Hippocampal formation (tissue), 2 donors: ENCODE results near the gene PDZD2.
"Not testable (repeated sequence)": the region's sequence is repeated elsewhere in the genome, so short reads cannot be mapped to it uniquely, and the experiment has no call there.

Experiments used
- DNase-seq, 2 donors: peaks; one replicate each; lab custom pipeline; 2025; lab: John Stamatoyannopoulos, UW

Gene PDZD2

DNA sequence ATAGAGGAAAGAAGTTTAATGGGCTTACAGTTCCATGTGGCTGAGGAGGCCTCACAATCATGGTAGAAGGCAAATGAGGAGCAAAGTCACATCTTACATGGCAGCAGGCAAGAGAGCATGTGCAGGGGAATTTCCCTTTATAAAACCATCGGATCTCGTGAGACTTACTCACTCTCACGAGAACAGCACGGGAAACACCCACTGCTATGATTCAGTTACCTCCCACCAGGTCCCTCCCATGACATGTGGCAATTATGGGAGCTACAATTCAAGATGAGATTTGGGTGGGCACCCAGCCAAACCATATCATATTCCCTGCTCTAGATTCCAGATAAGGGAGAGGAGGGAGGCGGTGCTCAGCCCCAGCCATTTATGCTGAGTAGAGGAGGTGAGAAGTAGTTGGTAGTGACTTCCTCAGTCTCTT lies 336.3 kb downstream of the PDZD2 start:
- not testable (repeated sequence) for DNase-seq

- no peak for DNase-seq
These were observed 337.2 kb downstream of the PDZD2 start for GRCh38 chr5:31976169-31976568.

- no peak for DNase-seq
These were observed 342.5 kb downstream of the PDZD2 start for GRCh38 chr5:31981361-31981945.

- no peak for DNase-seq
These were observed 343.1 kb downstream of the PDZD2 start for GRCh38 chr5:31982027-31982426.

DNA sequence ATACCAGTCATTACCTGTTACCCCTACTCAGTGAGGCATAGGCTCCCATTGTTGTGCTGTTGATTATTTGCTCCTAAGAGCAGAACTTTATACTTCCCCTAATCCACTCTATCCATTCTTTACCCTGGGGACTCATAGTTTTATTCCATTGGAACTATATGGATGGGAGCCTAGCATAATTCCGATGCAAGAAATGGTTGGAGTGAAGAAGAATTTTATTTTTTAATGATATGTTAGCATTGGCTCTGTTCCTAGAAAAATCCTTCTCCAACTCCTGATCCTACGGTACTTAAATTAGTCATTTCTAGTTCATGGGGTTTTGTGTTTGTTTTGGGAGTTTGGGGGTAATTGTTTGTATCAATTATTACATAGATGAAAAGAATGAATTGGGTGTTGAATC lies 343.7 kb downstream of the PDZD2 start:
- no peak for DNase-seq

DNA sequence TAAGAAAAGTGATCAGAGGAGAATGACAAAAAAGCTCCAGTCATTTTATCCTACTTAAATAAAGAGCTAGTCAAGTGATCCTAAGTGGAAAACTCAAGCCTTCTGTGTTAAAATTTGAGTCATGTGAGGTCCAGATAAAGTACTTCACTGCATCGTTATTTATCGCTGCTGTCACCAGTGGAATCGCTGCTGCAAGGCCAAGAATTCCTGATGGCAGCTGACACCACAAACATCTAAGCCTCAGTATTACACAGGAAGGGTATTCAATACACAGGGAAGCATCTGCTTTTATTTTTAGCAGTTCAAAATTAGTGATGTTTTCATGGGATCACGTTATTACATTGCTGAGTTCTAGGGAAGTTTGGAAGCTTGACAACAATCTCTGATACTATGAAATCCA lies 344.9 kb downstream of the PDZD2 start:
- no peak for DNase-seq

DNA sequence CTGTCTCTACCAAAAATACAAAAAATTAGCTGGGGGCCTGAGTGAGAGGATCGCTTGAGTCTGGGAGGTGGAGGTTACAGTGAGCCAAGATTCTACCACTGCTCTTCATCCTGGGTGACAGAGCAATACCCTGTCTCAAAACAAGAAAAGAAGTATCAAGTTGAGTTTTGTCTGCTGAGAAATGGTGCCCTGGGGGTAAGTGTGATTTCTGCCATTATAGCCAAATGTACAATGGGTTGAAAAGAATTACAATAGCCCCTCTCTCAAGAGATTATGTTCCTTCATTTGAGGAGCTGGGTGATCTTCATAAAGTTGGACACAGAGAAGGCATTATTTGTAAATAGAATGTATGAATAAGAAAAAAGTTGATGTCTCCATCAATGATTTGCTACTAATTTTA lies 345.8 kb downstream of the PDZD2 start:
- no peak for DNase-seq

- no peak for DNase-seq
These were observed 347.2 kb downstream of the PDZD2 start for GRCh38 chr5:31986101-31986500.

DNA sequence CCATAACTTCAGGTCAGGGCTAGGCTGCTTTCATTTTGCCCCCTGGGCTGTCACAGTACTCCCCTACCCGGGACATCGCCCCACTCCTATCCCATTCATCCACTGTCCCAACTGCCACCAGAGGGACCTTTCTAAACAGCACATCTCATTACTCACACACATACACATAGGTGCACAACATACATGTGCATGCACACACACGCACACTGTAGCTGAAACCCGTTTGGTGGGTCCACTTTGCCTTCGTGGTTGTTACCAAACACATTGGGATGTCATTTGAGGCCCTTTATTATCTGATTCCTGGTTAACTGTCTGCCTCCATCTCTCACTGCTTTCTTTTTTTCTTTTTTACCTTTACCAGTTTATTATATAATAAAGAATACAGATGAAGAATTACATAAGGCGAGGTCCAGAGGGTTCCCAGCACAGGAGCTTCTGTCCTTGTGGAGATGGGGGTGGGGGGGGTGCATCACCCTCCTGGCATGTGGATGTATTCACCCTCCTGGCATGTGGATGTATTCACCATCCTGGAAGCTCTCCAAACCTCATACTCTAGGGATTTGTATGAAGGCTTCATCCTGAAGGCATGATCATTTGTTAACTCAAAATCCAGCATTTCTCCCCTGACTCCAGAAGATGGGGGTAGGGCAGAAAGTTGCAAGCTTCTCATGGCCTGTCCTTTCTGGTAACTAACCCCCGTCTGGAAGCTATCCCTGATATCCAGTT lies 349.2 kb downstream of the PDZD2 start:
- DNase-seq, result no peak

DNA sequence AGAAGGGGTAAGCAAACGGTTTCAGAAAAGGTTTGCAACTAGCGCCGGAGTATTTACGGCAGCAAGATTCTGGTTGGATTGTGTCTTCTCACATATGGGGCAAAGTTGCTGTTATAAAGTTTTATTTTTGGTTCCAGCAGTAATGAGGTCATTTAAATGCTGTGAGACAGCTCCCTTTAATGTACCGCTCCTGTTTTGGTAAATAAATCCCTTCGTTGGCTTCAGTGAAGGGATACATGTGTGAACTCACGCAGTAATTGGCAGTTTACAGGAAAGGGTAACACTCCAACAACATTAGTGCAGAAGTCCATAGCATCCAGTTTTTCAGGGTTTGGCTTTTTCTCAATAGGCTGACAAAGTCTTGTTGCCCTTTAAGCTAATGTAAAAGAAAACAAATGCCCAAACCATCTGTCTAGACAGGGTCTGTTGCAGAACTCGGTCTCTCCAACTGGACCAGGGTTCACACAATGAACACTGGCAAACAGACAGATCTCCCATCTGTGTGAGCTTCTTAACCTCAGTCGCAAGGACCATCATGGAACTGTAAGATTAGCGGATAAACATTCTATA lies 351.2 kb downstream of the PDZD2 start:
- DNase-seq, result no peak

DNA sequence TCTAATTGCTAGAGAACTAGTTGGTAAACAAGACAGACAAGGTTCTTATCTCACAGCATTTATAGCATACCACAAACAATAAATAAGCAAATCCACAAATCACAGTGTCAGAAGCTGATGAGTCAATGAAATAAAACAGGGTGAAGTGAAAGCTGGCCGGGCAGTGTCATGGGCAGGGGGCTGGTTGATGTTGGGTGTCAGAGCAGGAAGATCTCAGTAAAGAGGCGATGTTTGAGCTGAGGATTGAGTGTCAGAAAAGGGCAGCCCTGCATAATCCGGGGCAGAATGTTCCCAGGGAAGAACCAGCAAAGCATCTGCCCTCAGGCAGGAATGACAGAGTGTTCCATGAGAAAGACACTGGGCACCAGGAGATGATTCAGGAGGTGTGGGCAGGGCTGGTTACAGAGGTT lies 351.8 kb downstream of the PDZD2 start:
- DNase-seq, result no peak

DNA sequence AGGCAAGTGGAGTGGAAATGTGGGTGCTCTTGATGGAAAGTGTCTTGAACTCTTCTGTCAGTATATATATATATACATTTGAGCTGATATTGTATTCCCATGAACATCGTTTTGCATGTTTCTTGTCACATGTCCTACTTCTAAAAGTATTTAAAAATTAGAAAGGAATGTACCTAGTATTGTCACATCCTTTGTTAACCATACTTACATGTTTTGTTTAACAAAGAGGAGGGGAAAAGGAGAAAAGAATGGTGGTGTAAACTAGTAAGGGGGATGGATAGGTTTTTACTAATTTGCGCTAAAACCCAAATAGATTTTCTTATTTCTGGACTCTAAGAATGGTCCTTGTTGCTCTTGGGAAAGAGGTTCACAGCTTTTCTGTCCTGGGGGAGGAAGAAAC lies 353.4 kb downstream of the PDZD2 start:
- no peak for DNase-seq

GRCh38 chr5:31993165-31993961 lies 354.4 kb downstream of the PDZD2 start:
- no peak for DNase-seq

DNA sequence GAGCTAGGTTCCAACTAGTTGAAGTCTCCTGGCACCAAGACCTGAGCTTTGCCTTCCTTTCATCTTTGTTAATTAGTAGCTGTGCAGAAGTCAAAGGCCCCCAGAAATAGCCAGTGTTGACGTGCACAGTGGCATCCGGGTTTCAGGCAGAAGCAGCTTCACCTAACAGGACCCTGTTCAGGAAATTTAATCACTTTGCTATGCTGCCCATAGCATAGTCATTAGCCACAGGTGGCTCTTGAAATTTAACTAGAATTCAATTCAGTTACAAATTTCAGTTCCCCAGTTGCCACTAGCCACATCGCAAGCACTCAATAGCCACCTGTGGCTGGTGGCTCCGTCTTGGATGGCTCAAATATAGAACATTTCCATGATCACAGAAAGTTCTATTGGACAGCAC lies 356.1 kb downstream of the PDZD2 start:
- DNase-seq, result no peak

- DNase-seq, result no peak
These were observed 356.8 kb downstream of the PDZD2 start for GRCh38 chr5:31995714-31996113.

DNA sequence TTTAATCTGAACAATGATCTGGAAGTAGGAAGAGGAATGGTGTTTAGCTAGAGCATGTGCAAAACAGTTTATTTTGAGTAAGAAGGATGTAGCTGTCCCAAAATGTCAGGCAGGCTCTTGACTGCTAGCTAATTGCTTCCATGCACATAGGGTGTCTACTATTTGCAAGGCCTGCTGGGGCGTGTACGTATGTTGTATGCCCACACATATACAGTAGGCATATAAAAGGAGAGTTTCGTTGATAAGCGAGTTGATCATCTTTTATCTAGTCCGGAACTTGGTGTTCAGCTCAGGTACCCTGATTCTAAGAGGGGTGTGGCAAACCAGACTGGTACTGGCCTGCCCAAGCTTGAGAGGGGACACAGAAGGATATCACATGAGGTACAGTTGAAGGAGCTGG lies 358.0 kb downstream of the PDZD2 start:
- no peak for DNase-seq

DNA sequence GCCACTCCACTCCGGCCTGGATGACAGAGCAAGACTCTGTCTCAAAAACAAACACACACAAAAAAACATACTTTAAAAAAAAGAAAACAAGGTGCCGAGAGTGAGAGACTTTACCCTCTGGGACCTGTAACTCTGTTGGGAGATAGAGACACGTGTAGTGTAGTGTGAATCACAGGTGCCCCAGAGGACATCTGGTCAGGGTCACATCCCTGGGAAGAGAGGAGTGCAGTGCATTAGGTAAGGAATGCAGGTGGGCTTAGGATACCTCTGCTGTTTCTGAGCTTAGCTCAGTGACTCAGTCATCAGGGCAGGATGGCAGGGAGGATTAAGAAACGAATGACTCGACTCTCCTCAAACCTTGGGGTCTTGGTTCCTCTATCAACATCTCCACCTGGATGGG lies 360.5 kb downstream of the PDZD2 start:
- no peak for DNase-seq

- no peak for DNase-seq
These were observed 361.8 kb downstream of the PDZD2 start for GRCh38 chr5:32000731-32001130.

DNA sequence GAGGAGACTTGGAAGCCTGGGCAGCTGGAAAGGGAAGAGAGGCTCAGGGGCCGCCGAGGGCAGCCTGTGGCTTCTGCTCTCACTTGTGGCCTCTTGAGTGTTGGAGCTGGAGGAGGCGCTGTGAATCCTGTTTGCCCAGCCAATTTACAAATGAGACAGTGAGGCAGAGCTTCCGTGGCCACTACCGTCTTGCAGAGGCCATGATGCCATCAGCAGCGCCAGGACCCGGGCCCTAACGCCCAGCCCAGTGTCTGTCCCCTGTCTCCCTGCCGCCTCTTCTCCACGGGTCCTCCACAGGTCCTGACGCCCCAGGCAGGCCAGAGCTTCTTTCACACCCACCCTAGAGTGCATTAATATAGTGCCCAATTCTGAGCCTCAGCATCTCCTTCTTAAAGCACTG lies 362.4 kb downstream of the PDZD2 start:
- DNase-seq, result no peak

DNA sequence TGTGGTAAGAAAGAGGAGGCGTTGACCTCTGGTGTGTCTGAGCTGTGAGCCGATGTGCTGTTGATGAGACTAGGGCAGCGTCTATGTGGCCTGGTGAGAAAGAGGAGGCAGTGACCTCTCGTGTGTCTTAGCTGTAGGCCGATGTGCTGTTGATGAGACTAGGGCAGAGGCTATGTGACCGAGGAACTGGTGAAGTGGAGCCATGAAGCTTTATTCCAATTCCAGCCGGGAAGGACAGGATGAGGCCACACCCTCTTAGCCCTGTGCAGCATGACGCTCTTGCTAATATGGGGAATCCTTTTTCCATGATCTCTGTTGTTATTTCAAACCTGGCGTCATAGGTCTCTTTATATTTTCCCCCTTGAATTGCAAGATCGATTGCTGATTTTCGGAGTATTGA lies 362.8 kb downstream of the PDZD2 start:
- DNase-seq, result no peak

- no peak for DNase-seq
These were observed 363.8 kb downstream of the PDZD2 start for GRCh38 chr5:32002755-32003154.

GRCh38 chr5:32003981-32004380 lies 365.1 kb downstream of the PDZD2 start:
- no peak for DNase-seq

DNA sequence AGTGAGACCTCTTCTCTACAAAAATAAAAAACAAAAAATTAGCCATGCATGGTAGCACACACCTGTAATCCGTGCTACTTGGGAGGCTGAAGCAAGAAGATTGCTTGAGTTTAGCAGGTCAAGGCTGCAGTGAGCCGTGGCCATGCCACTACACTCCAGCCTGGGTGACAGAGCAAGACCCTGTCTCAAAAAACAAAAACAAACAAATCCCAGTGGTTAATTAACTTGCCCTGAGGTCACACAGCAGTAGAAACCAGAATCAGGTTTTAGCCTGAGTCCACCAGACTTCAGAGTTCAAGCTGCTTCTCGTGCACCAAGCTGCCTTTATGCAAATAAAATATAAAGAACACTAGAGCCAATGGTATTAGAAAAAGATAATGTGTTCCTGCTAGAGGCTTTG lies 365.5 kb downstream of the PDZD2 start:
- no peak for DNase-seq
